HepG2 (cell line): ENCODE measurements around the gene PANK3. TPM values are rescaled to one million over a fixed set of nuclear protein-coding genes. Genes with fewer than 3 reads are reported as not detected.
"Not testable (repeated sequence)": the region's sequence is repeated elsewhere in the genome, so short reads cannot be mapped to it uniquely, and the experiment has no call there.

Experiments
- ATAC-seq: fragments of 200-7000 bp; cut with Tn5 transposase; 3 replicates; pipeline ENCODE4 v1.9.1; 2020; ENCODE audit warnings: mild to moderate bottlenecking, moderate library complexity
- BruUV-seq: library from RNA; stranded (reverse); fragments of 400-500 nt; replicated peaks from 2 replicates; lab custom pipeline; 2021; lab: Mats Ljungman, UMichigan
- CTCF ChIA-PET: fragments of 300-600 bp; formaldehyde crosslinking; extraction: SDS; loops from one replicate; lab custom pipeline; 2021; ENCODE audit warnings: low total read pairs, inconsistent platforms, low intra/inter-chr PET ratio; lab: Yijun Ruan, JAX
- POLR2A ChIA-PET: fragments of 350-600 bp; sonication (Branson Sonifier 250); formaldehyde crosslinking; loops from one replicate; lab custom pipeline; 2020; ENCODE audit warnings: antibody characterized with exemption, inconsistent platforms; lab: Yijun Ruan, JAX
- DNase-seq: peaks from one replicate; pipeline ENCODE4 v3.0.0-alpha.2; 2015; ENCODE audit warnings: low spot score
- FAIRE-seq: peaks from 3 replicates; lab custom pipeline; 2011; peaks lifted over from hg19 to GRCh38; lab: Jason Lieb, UNC
- H2AFZ ChIP-seq: one replicate; pipeline ENCODE4 v1.6.1; 2011; ENCODE audit warnings: low read length, inconsistent platforms
- H3K27ac ChIP-seq: fragments of 300-600 bp; 3 replicates; pipeline ENCODE4 v1.8.0; 2011; ENCODE audit warnings: mixed run types, mild to moderate bottlenecking, mixed read lengths, low read length, inconsistent platforms; ENCODE audit not compliant: insufficient read depth; ENCODE audit errors: extremely low read length
- H3K27me3 ChIP-seq, 2 experiments: fragments of 200-600 bp in 1 of 2; 2 replicates in 1 of 2; 3 replicates in 1 of 2; pipeline versions ENCODE4 v1.6.0 to v1.8.0; 2011; ENCODE audit warnings: low read length in 2 of 2, mild to moderate bottlenecking in 2 of 2, moderate library complexity in 2 of 2, inconsistent platforms in 1 of 2; ENCODE audit not compliant: insufficient read depth in 2 of 2, control insufficient read depth in 1 of 2
- H3K36me3 ChIP-seq, 2 experiments: fragments of 200-600 bp in 1 of 2; replicated peaks in 1 of 2; 2 replicates in 1 of 2; 3 replicates in 1 of 2; pipeline versions ENCODE4 v1.5.1 to v1.8.0; 2011; ENCODE audit warnings: low read length in 2 of 2, inconsistent platforms in 1 of 2; ENCODE audit not compliant: insufficient read depth in 2 of 2, control insufficient read depth in 1 of 2
- H3K4me1 ChIP-seq: 2 replicates; pipeline ENCODE4 v1.5.1; 2012; ENCODE audit warnings: low read length, inconsistent platforms; ENCODE audit not compliant: insufficient read depth
- H3K4me2 ChIP-seq: 2 replicates; pipeline ENCODE4 v1.6.0; 2011; ENCODE audit warnings: low read depth, low read length, inconsistent platforms
- H3K4me3 ChIP-seq, 3 experiments: fragments of 200-600 bp in 1 of 3; sonication (generic), shearing (Covaris generic) in 1 of 3; replicated peaks in 1 of 3; 2 replicates each; pipeline ENCODE4 v1.5.1; 2011 to 2016; ENCODE audit warnings: low read length in 3 of 3, inconsistent platforms in 2 of 3, low read depth in 2 of 3, mild to moderate bottlenecking in 2 of 3, control low read depth in 1 of 3, mixed read lengths in 1 of 3; ENCODE audit not compliant: insufficient read depth in 1 of 3
- H3K79me2 ChIP-seq: one replicate; pipeline ENCODE4 v1.6.1; 2011; ENCODE audit warnings: low read length, inconsistent platforms; ENCODE audit not compliant: insufficient read depth
- H3K9ac ChIP-seq: 2 replicates; pipeline ENCODE4 v1.6.0; 2011; ENCODE audit warnings: mild to moderate bottlenecking, low read depth, low read length, inconsistent platforms; ENCODE audit not compliant: insufficient read depth
- H3K9me3 ChIP-seq: 2 replicates; pipeline ENCODE4 v1.5.1; 2012; ENCODE audit warnings: mild to moderate bottlenecking, low read length
- H4K20me1 ChIP-seq: 2 replicates; pipeline ENCODE4 v1.6.0; 2011; ENCODE audit warnings: inconsistent platforms, mild to moderate bottlenecking, low read length, moderate library complexity; ENCODE audit not compliant: insufficient read depth
- FOXJ3 ChIP-seq: sonication (generic); formaldehyde crosslinking; IDR thresholded peaks from 2 replicates; pipeline ENCODE4 v1.4.0; 2020; ENCODE audit warnings: missing genetic modification reagents, mild to moderate bottlenecking, borderline replicate concordance
- GATAD2A ChIP-seq: IDR thresholded peaks from 2 replicates; pipeline ENCODE4 v1.6.1; 2016
- HDAC1 ChIP-seq: sonication (generic); formaldehyde crosslinking; IDR thresholded peaks from 2 replicates; pipeline ENCODE4 v1.5.1; 2020; ENCODE audit warnings: mild to moderate bottlenecking, missing genetic modification reagents
- HDAC2 ChIP-seq: sonication (generic); formaldehyde crosslinking; IDR thresholded peaks from 2 replicates; pipeline ENCODE4 v1.4.0; 2020; ENCODE audit warnings: missing genetic modification reagents
- KDM2A ChIP-seq: sonication (generic); formaldehyde crosslinking; IDR thresholded peaks from 2 replicates; pipeline ENCODE4 v1.4.0; 2020; ENCODE audit warnings: low read depth, missing genetic modification reagents, borderline replicate concordance
- KDM4B ChIP-seq: sonication (generic); formaldehyde crosslinking; IDR thresholded peaks from 2 replicates; pipeline ENCODE4 v1.4.0; 2020; ENCODE audit warnings: missing genetic modification reagents
- MIER2 ChIP-seq: IDR thresholded peaks from 2 replicates; pipeline ENCODE4 v1.6.1; 2016; ENCODE audit warnings: missing biosample characterization, missing genetic modification reagents
- MIXL1 ChIP-seq: IDR thresholded peaks from 2 replicates; pipeline ENCODE4 v1.6.1; 2016
- NCOA2 ChIP-seq: sonication (generic); formaldehyde crosslinking; IDR thresholded peaks from 2 replicates; pipeline ENCODE4 v1.8.0; 2022; ENCODE audit warnings: inconsistent platforms
- NR2F6 ChIP-seq, 2 experiments: IDR thresholded peaks; 2 replicates each; pipeline ENCODE4 v1.6.1; 2016; ENCODE audit warnings: antibody characterized with exemption in 1 of 2, mild to moderate bottlenecking in 1 of 2
- ONECUT2 ChIP-seq: sonication (generic); formaldehyde crosslinking; IDR thresholded peaks from 2 replicates; pipeline ENCODE4 v1.4.0; 2020; ENCODE audit warnings: missing genetic modification reagents
- TBX2 ChIP-seq: sonication (generic); formaldehyde crosslinking; IDR thresholded peaks from 2 replicates; pipeline ENCODE4 v1.5.0; 2020; ENCODE audit warnings: missing genetic modification reagents, mild to moderate bottlenecking, borderline replicate concordance
- TCF7 ChIP-seq: sonication (generic); IDR thresholded peaks from 2 replicates; pipeline ENCODE4 v1.6.1; 2016; ENCODE audit warnings: antibody characterized with exemption, low read depth
- ZNF331 ChIP-seq: sonication (generic); formaldehyde crosslinking; IDR thresholded peaks from 2 replicates; pipeline ENCODE4 v1.4.0; 2020; ENCODE audit warnings: missing genetic modification reagents
- ZNF543 ChIP-seq: sonication (generic); formaldehyde crosslinking; IDR thresholded peaks from 2 replicates; pipeline ENCODE4 v1.4.0; 2020; ENCODE audit warnings: mild to moderate bottlenecking, missing genetic modification reagents
- ZNF569 ChIP-seq: sonication (generic); formaldehyde crosslinking; IDR thresholded peaks from 2 replicates; pipeline ENCODE4 v1.5.0; 2020; ENCODE audit warnings: mild to moderate bottlenecking, missing genetic modification reagents, moderate library complexity, borderline replicate concordance
- ZNF746 ChIP-seq: sonication (generic); formaldehyde crosslinking; IDR thresholded peaks from 2 replicates; pipeline ENCODE4 v1.8.0; 2022; ENCODE audit warnings: mild to moderate bottlenecking, missing genetic modification reagents
- WGBS: methylation state at CpG from one replicate; pipeline ENCODE4 v1.1.6; 2017; ENCODE audit warnings: low lambda C conversion rate; 5-methylcytosine and 5-hydroxymethylcytosine counted together
- in situ Hi-C: cut with HindIII; loops from 2 replicates; pipeline ENCODE4 v1.10.0; 2017; ENCODE audit warnings: low pct_unique_long_range_greater_than_20kb; ENCODE audit not compliant: extremely low pct_ligation_motif_present
- intact Hi-C: fragments of 100-400 bp; cut with micrococcal nuclease; formaldehyde crosslinking; loops from one replicate; pipeline ENCODE4 v1.10.0; 2022; ENCODE audit not compliant: unreplicated experiment
- polyA plus RNA-seq, 8 experiments: library from polyadenylated mRNA; depleted of rRNA in 3 of 8; stranded (reverse) in 7 of 8; unstranded in 1 of 8; fragments of >200 nt; fragmentation: Illumina TruSeq in 4 of 8; extraction: Trizol in 4 of 8; gene quantifications; 2 replicates each; pipeline versions ENCODE4 v1.2.1 to v1.2.3, GENCODE V29; 2011 to 2016; ENCODE audit warnings: low read depth in 4 of 8, missing spikeins in 1 of 8, mixed read lengths in 1 of 8; ENCODE audit not compliant: insufficient read depth in 1 of 8
- total RNA-seq, 5 experiments: library from RNA; depleted of rRNA; stranded (reverse); fragments of >200 nt; fragmentation: Illumina TruSeq; extraction: Trizol; gene quantifications; 2 replicates each; pipeline ENCODE4 v1.2.3, GENCODE V29; 2016; ENCODE audit warnings: low read depth in 1 of 5
- TF ChIP-seq, protein P1 (sequence below): sonication (generic); formaldehyde crosslinking; IDR thresholded peaks from 2 replicates; pipeline ENCODE4 v1.4.0; 2020; ENCODE audit warnings: missing genetic modification reagents
- TF ChIP-seq, protein P2 (sequence below): sonication (generic); formaldehyde crosslinking; IDR thresholded peaks from 2 replicates; pipeline ENCODE4 v1.5.0; 2020; ENCODE audit warnings: missing genetic modification reagents
- TF ChIP-seq, protein P3 (sequence below), 2 experiments: fragments of 450-650 bp in 1 of 2; sonication (generic) in 1 of 2; formaldehyde crosslinking; IDR thresholded peaks; 2 replicates each; pipeline versions ENCODE4 v1.5.0 to v1.8.0; 2020 to 2022; ENCODE audit warnings: mild to moderate bottlenecking in 1 of 2, missing genetic modification reagents in 1 of 2

Gene PANK3
- total and polyA plus RNA-seq, 2 of the 13 experiments (the other 11 are each of a cell fraction or from before 2014, with no cell fraction given) = 26.9 to 69.5 TPM

DNA sequence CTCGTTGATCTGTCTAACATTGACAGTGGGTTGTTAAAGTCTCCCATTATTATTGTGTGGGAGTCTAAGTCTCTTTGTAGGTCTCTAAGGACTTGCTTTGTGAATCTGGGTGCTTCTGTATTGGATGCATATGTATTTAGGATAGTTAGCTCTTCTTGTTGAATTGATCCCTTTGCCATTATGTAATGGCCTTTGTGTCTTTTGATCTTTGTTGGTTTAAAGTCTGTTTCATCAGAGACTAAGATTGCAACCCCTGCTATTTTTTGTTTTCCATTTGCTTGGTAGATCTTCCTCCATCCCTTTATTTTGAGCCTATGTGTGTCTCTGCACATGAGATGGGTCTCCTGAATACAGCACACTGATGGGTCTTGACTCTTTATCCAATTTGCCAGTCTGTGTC, 17.0 kb upstream of the PANK3 start (continued):
- TF ChIP-seq, protein P1, sequence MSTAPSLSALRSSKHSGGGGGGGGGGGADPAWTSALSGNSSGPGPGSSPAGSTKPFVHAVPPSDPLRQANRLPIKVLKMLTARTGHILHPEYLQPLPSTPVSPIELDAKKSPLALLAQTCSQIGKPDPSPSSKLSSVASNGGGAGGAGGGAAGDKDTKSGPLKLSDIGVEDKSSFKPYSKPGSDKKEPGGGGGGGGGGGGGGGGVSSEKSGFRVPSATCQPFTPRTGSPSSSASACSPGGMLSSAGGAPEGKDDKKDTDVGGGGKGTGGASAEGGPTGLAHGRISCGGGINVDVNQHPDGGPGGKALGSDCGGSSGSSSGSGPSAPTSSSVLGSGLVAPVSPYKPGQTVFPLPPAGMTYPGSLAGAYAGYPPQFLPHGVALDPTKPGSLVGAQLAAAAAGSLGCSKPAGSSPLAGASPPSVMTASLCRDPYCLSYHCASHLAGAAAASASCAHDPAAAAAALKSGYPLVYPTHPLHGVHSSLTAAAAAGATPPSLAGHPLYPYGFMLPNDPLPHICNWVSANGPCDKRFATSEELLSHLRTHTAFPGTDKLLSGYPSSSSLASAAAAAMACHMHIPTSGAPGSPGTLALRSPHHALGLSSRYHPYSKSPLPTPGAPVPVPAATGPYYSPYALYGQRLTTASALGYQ = 0 out of 2 replicates have a peak, but pooled peaks have one; percentile 30
- TF ChIP-seq, protein P2, sequence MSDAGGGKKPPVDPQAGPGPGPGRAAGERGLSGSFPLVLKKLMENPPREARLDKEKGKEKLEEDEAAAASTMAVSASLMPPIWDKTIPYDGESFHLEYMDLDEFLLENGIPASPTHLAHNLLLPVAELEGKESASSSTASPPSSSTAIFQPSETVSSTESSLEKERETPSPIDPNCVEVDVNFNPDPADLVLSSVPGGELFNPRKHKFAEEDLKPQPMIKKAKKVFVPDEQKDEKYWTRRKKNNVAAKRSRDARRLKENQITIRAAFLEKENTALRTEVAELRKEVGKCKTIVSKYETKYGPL (CRISPR knock-in tag) = 0 out of 2 replicates have a peak, but pooled peaks have one; percentile 43
- TF ChIP-seq NR2F6 (IDR thresholded peaks at IDR 0.05) = not testable (repeated sequence)
- 0 out of 2 replicates have a peak, but pooled peaks have one; percentile 17 for TF ChIP-seq NR2F6 (CRISPR knock-in tag; IDR thresholded peaks at IDR 0.05)
- peak; percentile 44; the same call in 1 of the 2 replicates for TF ChIP-seq NCOA2 (CRISPR knock-in tag)
- peak; percentile 51; the same call in 1 of the 2 replicates for TF ChIP-seq TCF7
- 0 out of 2 replicates have a peak, but pooled peaks have one; percentile 18 for TF ChIP-seq HDAC2 (CRISPR knock-in tag)
- TF ChIP-seq GATAD2A = peak; percentile 77
- TF ChIP-seq FOXJ3 (CRISPR knock-in tag) = 0 out of 2 replicates have a peak, but pooled peaks have one; percentile 29
- TF ChIP-seq, protein P3, sequence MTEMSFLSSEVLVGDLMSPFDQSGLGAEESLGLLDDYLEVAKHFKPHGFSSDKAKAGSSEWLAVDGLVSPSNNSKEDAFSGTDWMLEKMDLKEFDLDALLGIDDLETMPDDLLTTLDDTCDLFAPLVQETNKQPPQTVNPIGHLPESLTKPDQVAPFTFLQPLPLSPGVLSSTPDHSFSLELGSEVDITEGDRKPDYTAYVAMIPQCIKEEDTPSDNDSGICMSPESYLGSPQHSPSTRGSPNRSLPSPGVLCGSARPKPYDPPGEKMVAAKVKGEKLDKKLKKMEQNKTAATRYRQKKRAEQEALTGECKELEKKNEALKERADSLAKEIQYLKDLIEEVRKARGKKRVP (CRISPR knock-in tag; IDR thresholded peaks at IDR 0.05) = peak in 1 of 2 experiments; percentile 50; a peak in 1 of 4 replicates

DNA sequence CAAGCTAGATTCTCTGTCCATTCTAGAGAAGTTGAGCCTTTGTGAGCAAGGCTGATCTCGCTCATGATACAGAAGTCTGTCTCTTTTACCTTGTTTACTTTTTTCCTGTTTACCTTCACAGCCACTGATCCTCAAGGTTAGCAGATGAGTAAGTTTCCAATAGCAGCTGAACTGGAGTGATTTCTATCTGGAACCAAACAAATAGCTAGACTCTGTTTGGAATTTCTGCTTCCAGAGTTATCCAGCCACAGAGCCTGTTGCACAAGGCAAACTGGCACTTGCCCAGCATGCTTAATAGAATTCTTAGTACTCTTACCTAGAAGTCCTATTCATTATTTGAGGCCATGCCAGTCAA, 12.8 kb upstream of the PANK3 start:
- Histone ChIP-seq H3K4me1 (peaks cover 58% of the 10 kb centered on the region), H3K4me2 (peak overlapping the region; percentile 85), H4K20me1 (no peaks in the 10 kb centered on the region), H3K36me3 (no peaks in the 10 kb centered on the region), H3K9me3 (no peaks in the 10 kb centered on the region), H3K27me3 (no peaks in the 10 kb centered on the region), H3K27ac (peak overlapping the region; percentile 93), H2AFZ (no peak overlapping the region), H3K4me3 (peak overlapping the region; percentile 26 to 54 (median 30); a peak in 3 of 6 replicates), H3K9ac (peak overlapping the region; percentile 73), H3K79me2 (no peaks in the 10 kb centered on the region)
- no TSS peak for BruUV-seq
- POLR2A ChIA-PET = interaction anchor here (0.6 to 4.8 kb wide), 8 partner anchors 8 to 105 kb away, joined by 3 to 91 read pairs (median 4); partner anchors contain the start of genes PANK3 and RARS1
- WGBS = 5% methylated on average over 1 of the region's 1 CpG
- in situ Hi-C loops = no loop called here
- ATAC-seq = peak; percentile 94
- peak; percentile 98 for DNase-seq
- intact Hi-C loops = loop anchor here (2.0 kb wide), 2 partner anchors 13 to 21 kb away; partner anchors contain the start of gene PANK3
- CTCF ChIA-PET = no interaction called here
- FAIRE-seq = peak; percentile 98
- TF ChIP-seq HDAC1 (CRISPR knock-in tag) = peak; percentile 65
- TF ChIP-seq KDM2A = no peak
- 0 out of 2 replicates have a peak, but pooled peaks have one; percentile 47 for TF ChIP-seq KDM4B (CRISPR knock-in tag)
- TF ChIP-seq ZNF569 (CRISPR knock-in tag) = no peak
- TF ChIP-seq TBX2 (CRISPR knock-in tag) = peak; percentile 82
- no peak for TF ChIP-seq ZNF543
- TF ChIP-seq ZNF746 (CRISPR knock-in tag) = no peak
- TF ChIP-seq MIER2 (CRISPR knock-in tag) = peak; percentile 84; the same call in 1 of the 2 replicates
- TF ChIP-seq ZNF331 (CRISPR knock-in tag) = peak; percentile 69
- TF ChIP-seq ONECUT2 (CRISPR knock-in tag) = 0 out of 2 replicates have a peak, but pooled peaks have one; percentile 26
- peak; percentile 91 for TF ChIP-seq MIXL1
